Measurements from ENCODE around the gene SPECC1. TPM values are rescaled to one million over a fixed set of nuclear protein-coding genes. Genes with fewer than 3 reads are reported as not detected.
"Not testable (repeated sequence)": the region's sequence is repeated elsewhere in the genome, so short reads cannot be mapped to it uniquely, and the experiment has no call there.

The SPECC1 gene
- total and polyA plus RNA-seq, 2 donors: 7.6 to 9.3 TPM

DNA sequence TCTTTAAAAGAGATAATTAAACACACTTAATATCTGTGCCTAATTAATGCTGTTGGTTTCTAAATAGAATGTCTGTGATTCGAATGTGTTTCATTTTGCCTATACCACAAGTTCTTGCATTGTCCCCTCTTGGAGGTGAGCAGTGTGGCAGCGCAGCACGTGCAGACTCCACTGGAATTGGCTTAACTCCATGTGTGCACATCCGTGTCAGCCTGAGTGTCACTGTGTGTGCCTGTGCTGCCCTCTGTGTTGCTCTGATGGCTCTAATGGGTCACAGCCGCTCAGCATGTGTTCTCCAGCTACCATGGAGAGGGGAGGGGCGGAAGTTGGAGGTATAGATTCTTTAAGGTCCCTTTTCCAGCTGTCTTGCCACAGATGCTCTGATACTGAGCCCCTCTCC lies 226.6 kb downstream of the SPECC1 start:
- WGBS: 97% methylated on average over 6 of the region's 6 CpGs

DNA sequence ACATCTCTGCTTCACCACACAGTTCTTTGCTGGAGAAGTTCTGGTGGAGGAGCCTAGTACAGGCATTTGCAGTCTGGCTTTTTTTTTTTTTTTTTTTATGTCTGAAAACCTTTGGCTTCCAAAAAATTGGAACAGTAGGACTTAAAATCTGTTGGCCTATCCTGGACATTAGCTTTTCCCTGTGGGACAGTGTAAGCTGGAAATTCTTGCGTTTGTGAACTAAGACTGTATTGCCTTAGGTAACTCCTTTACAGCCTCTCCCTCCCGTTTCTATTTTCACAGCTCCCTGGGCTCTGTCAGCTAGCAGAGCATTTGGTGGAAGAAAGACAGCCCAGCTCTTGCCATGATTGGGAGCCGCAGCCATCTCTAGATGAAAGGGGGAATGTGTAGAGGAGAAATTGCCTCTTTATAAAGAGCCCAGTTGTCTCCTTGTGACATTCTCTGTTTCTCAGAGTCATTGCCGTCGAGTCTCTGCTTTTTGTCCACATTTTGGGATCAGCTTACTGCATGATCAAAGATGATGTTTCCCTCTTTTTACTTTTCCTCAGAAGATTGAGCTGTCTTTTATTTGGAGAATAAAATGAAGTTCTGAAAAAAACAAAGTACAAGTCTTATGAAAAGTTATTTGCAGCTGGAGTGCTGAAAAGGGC lies 227.5 kb downstream of the SPECC1 start:
- H3K4me1 ChIP-seq (ENCODE audit: control insufficient read depth in 2 of 2, insufficient read depth in 2 of 2, low read length in 2 of 2): no peaks in the 10 kb centered on the region
- no peak overlapping the region for H3K27ac ChIP-seq (ENCODE audit: low read depth in 1 of 2, low read length in 1 of 2)
- H3K9me3 ChIP-seq (ENCODE audit: control insufficient read depth in 2 of 2, insufficient read depth in 1 of 2, low read length in 1 of 2): no peaks in the 10 kb centered on the region
- peaks cover 0 to 3% of the 10 kb centered on the region in 2 donors for H3K36me3 ChIP-seq (ENCODE audit: control insufficient read depth in 2 of 2, insufficient read depth in 2 of 2, low read length in 1 of 2)
- 97% methylated on average over 5 of the region's 5 CpGs for WGBS
- DNase-seq (ENCODE audit: low read depth in 6 of 9, low spot score in 9 of 9): no peak
- no peak overlapping the region for H3K4me3 ChIP-seq (ENCODE audit: low read length in 2 of 2)
- H3K27me3 ChIP-seq (ENCODE audit: control insufficient read depth in 2 of 2, insufficient read depth in 1 of 2, low read length in 1 of 2): no peaks in the 10 kb centered on the region

More for the DNA sequence above, 226.6 kb downstream of the SPECC1 start:
- Histone ChIP-seq H3K27ac (ENCODE audit: low read depth in 1 of 2, low read length in 1 of 2) (no peak overlapping the region), H3K36me3 (ENCODE audit: control insufficient read depth in 2 of 2, insufficient read depth in 2 of 2, low read length in 1 of 2) (peaks cover 0 to 3% of the 10 kb centered on the region in 2 donors), H3K4me3 (ENCODE audit: low read length in 2 of 2) (no peak overlapping the region), H3K4me1 (ENCODE audit: control insufficient read depth in 2 of 2, insufficient read depth in 2 of 2, low read length in 2 of 2) (no peaks in the 10 kb centered on the region), H3K9me3 (ENCODE audit: control insufficient read depth in 2 of 2, insufficient read depth in 1 of 2, low read length in 1 of 2) (no peaks in the 10 kb centered on the region), H3K27me3 (ENCODE audit: control insufficient read depth in 2 of 2, insufficient read depth in 1 of 2, low read length in 1 of 2) (no peaks in the 10 kb centered on the region)
- DNase-seq (ENCODE audit: low read depth in 6 of 9, low spot score in 9 of 9): no peak

DNA sequence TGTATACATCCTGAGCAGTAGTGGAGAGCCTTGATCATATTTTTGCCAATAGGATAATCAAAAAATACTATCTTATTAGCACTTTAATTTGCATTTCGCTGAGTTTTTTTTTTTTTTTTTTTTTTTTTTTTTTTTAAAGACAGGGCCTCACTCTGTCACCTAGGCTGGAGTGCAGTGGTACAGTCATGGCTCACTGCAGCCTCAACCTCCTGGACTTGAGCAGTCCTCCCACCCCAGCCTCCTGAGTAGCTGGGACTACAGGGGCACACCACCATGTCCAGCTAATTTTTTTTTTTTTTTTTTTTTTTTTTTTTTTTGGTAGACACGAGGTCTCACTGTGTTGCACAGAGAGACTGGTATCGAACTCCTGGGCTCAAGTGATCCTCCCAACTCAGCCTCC lies 230.6 kb downstream of the SPECC1 start:
- not testable (repeated sequence) for H3K27ac ChIP-seq (ENCODE audit: low read depth in 1 of 2, low read length in 1 of 2)

DNA sequence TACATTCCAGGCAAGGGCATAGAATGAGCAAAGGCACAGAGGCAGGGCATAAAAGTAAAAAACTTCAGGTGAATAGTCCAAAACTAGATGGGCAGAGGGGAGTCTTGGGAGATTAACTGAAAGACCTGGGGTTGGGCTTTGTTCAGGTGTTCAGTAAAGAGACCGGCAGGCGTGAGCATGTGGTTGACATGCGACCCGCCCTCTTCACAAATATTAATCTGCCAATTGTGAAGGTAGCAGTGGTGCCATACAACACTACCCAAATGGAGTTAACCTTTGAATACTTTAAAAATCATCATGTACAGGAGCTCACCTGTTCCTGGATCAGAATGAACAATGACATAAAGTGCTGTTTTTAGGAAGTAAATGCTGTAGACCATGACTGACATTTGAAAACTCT lies 232.7 kb downstream of the SPECC1 start:
- Histone ChIP-seq H3K27me3 (ENCODE audit: control insufficient read depth in 2 of 2, insufficient read depth in 1 of 2, low read length in 1 of 2) (no peaks in the 10 kb centered on the region), H3K27ac (ENCODE audit: low read depth in 1 of 2, low read length in 1 of 2) (no peak overlapping the region), H3K9me3 (ENCODE audit: control insufficient read depth in 2 of 2, insufficient read depth in 1 of 2, low read length in 1 of 2) (no peaks in the 10 kb centered on the region), H3K36me3 (ENCODE audit: control insufficient read depth in 2 of 2, insufficient read depth in 2 of 2, low read length in 1 of 2) (no peaks in the 10 kb centered on the region), H3K4me3 (ENCODE audit: low read length in 2 of 2) (no peak overlapping the region), H3K4me1 (ENCODE audit: control insufficient read depth in 2 of 2, insufficient read depth in 2 of 2, low read length in 2 of 2) (peaks cover 0 to under 1% of the 10 kb centered on the region in 2 donors)
- 98% methylated on average over 4 of the region's 4 CpGs for WGBS
- no peak for DNase-seq (ENCODE audit: low read depth in 6 of 9, low spot score in 9 of 9)

More for the DNA sequence above, 230.6 kb downstream of the SPECC1 start:
- not testable (repeated sequence) for H3K27me3 ChIP-seq (ENCODE audit: control insufficient read depth in 2 of 2, insufficient read depth in 1 of 2, low read length in 1 of 2); H3K4me3 ChIP-seq (ENCODE audit: low read length in 2 of 2); H3K4me1 ChIP-seq (ENCODE audit: control insufficient read depth in 2 of 2, insufficient read depth in 2 of 2, low read length in 2 of 2); H3K36me3 ChIP-seq (ENCODE audit: control insufficient read depth in 2 of 2, insufficient read depth in 2 of 2, low read length in 1 of 2); H3K9me3 ChIP-seq (ENCODE audit: control insufficient read depth in 2 of 2, insufficient read depth in 1 of 2, low read length in 1 of 2); DNase-seq (ENCODE audit: low read depth in 6 of 9, low spot score in 9 of 9)
- WGBS: 96% methylated on average over 3 of the region's 3 CpGs

DNA sequence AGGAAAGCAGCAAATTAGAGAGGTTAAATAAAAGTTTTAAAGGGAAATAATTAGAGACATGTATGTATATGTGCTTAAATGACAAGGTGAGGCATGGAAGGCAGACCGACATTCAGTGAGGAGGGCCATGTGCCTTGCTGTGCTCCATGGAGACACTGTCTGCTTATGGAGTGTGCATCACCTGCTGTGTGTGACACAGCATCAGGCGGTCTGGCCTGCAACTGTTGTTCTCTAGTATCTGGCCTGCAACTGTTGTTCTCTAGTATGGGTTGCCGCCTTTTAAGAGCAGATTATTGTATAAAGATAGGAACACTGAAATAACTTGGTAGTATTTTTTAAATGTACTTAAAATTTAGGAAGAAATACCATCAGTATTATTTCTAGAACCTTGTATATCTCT lies 233.1 kb downstream of the SPECC1 start:
- Histone ChIP-seq H3K9me3 (ENCODE audit: control insufficient read depth in 2 of 2, insufficient read depth in 1 of 2, low read length in 1 of 2) (no peaks in the 10 kb centered on the region), H3K36me3 (ENCODE audit: control insufficient read depth in 2 of 2, insufficient read depth in 2 of 2, low read length in 1 of 2) (no peaks in the 10 kb centered on the region), H3K4me3 (ENCODE audit: low read length in 2 of 2) (no peak overlapping the region), H3K27ac (ENCODE audit: low read depth in 1 of 2, low read length in 1 of 2) (no peak overlapping the region), H3K27me3 (ENCODE audit: control insufficient read depth in 2 of 2, insufficient read depth in 1 of 2, low read length in 1 of 2) (no peaks in the 10 kb centered on the region), H3K4me1 (ENCODE audit: control insufficient read depth in 2 of 2, insufficient read depth in 2 of 2, low read length in 2 of 2) (peaks cover 2 to 4% of the 10 kb centered on the region in 2 donors)
- WGBS: 98% methylated on average over 3 of the region's 3 CpGs
- no peak for DNase-seq (ENCODE audit: low read depth in 6 of 9, low spot score in 9 of 9)

DNA sequence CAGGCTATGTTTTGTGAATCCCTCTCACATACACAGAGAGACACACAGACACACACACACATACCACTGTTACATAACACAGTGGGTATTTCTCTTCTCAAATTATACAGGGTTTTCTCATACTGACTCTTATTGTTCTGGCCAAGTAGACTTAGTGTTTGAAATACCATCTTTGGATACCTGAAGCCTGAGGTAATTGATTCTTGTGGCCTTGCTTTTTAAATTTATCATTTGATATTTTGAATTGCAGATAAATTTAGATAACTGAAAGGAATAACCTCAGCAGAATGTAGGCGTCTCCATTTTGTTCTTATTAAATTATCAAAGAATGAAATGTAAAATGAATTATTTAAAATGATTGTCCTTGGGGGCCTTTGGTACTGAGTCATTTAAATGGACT lies 234.4 kb downstream of the SPECC1 start:
- H3K4me1 ChIP-seq (ENCODE audit: control insufficient read depth in 2 of 2, insufficient read depth in 2 of 2, low read length in 2 of 2): peaks cover 2 to 4% of the 10 kb centered on the region in 2 donors
- DNase-seq (ENCODE audit: low read depth in 6 of 9, low spot score in 9 of 9): no peak
- WGBS: 96% methylated on average over 1 of the region's 1 CpG
- H3K27me3 ChIP-seq (ENCODE audit: control insufficient read depth in 2 of 2, insufficient read depth in 1 of 2, low read length in 1 of 2): no peaks in the 10 kb centered on the region
- H3K9me3 ChIP-seq (ENCODE audit: control insufficient read depth in 2 of 2, insufficient read depth in 1 of 2, low read length in 1 of 2): no peaks in the 10 kb centered on the region
- H3K36me3 ChIP-seq (ENCODE audit: control insufficient read depth in 2 of 2, insufficient read depth in 2 of 2, low read length in 1 of 2): no peaks in the 10 kb centered on the region
- no peak overlapping the region for H3K27ac ChIP-seq (ENCODE audit: low read depth in 1 of 2, low read length in 1 of 2)
- H3K4me3 ChIP-seq (ENCODE audit: low read length in 2 of 2): no peak overlapping the region

DNA sequence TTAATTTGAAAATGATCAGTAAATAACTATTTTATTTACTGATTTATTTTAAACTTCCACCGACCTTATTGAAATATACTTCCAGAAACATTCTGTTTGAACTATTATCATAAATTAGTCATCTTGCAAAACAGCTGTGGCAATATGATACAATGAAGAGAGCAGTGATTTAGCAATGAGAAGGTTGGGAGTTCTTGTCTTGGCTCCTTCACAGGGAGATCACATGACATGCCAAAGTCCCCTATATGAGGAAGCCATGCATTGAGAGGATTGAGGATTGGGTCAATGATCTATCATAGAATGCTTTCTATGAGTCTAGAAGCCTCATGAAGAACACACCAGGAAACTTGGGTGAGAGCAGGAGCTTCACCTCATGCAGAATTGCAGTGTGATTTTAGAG lies 235.5 kb downstream of the SPECC1 start:
- H3K27me3 ChIP-seq (ENCODE audit: control insufficient read depth in 2 of 2, insufficient read depth in 1 of 2, low read length in 1 of 2): no peaks in the 10 kb centered on the region
- H3K4me3 ChIP-seq (ENCODE audit: low read length in 2 of 2): no peak overlapping the region
- no peaks in the 10 kb centered on the region for H3K36me3 ChIP-seq (ENCODE audit: control insufficient read depth in 2 of 2, insufficient read depth in 2 of 2, low read length in 1 of 2)
- peaks cover 2 to 4% of the 10 kb centered on the region in 2 donors for H3K4me1 ChIP-seq (ENCODE audit: control insufficient read depth in 2 of 2, insufficient read depth in 2 of 2, low read length in 2 of 2)
- peaks cover 0 to 3% of the 10 kb centered on the region in 2 donors for H3K9me3 ChIP-seq (ENCODE audit: control insufficient read depth in 2 of 2, insufficient read depth in 1 of 2, low read length in 1 of 2)
- no peak for DNase-seq (ENCODE audit: low read depth in 6 of 9, low spot score in 9 of 9)
- 96% methylated on average over 1 of the region's 1 CpG for WGBS
- no peak overlapping the region for H3K27ac ChIP-seq (ENCODE audit: low read depth in 1 of 2, low read length in 1 of 2)

DNA sequence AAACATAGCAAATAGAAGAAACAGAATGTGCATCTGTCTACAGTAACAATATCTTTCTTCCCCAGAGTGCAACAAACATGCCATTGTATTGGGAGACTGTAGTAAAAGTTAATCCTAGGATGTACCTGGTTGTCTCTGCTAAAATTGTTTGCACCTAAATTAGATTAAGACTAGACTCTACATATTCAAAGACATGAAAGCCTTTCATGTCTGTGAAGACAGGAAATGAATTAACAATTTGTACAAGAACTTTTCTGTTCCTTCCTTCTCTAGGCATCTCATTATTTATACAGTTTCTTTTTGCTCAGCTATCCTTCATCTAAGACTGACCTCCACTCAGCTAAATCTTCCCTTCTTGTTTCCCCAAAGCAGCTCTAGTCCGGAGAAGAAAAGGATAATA lies 237.5 kb downstream of the SPECC1 start:
- H3K9me3 ChIP-seq (ENCODE audit: control insufficient read depth in 2 of 2, insufficient read depth in 1 of 2, low read length in 1 of 2): peaks cover 0 to 3% of the 10 kb centered on the region in 2 donors
- WGBS: 97% methylated on average over 1 of the region's 1 CpG
- no peak overlapping the region for H3K4me3 ChIP-seq (ENCODE audit: low read length in 2 of 2)
- H3K27ac ChIP-seq (ENCODE audit: low read depth in 1 of 2, low read length in 1 of 2): no peak overlapping the region
- no peaks in the 10 kb centered on the region for H3K27me3 ChIP-seq (ENCODE audit: control insufficient read depth in 2 of 2, insufficient read depth in 1 of 2, low read length in 1 of 2)
- DNase-seq (ENCODE audit: low read depth in 6 of 9, low spot score in 9 of 9): peak in 1 of 9 donors; percentile 28
- H3K36me3 ChIP-seq (ENCODE audit: control insufficient read depth in 2 of 2, insufficient read depth in 2 of 2, low read length in 1 of 2): no peaks in the 10 kb centered on the region
- peaks cover 2 to 4% of the 10 kb centered on the region in 2 donors for H3K4me1 ChIP-seq (ENCODE audit: control insufficient read depth in 2 of 2, insufficient read depth in 2 of 2, low read length in 2 of 2)

DNA sequence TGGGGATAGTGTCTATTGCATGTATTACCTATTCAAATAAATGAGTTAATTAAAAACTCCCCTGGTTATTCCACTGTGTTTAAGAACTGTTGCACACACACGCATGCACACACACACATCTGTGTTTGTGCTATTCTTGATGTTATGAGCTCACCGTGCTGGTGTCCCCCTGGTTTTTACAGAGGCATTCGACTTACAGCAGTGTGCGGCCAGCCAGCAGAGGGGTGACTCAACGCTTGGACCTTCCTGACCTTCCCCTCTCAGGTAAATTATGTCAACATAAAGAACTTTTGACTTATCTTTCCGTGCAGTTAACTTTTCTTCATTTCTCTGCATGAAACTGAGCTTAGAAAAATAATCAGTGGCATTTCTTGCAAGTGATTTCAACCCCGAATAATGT lies 244.2 kb downstream of the SPECC1 start:
- peaks cover 0 to 3% of the 10 kb centered on the region in 2 donors for H3K4me1 ChIP-seq (ENCODE audit: control insufficient read depth in 2 of 2, insufficient read depth in 2 of 2, low read length in 2 of 2)
- peaks cover 0 to 3% of the 10 kb centered on the region in 2 donors for H3K9me3 ChIP-seq (ENCODE audit: control insufficient read depth in 2 of 2, insufficient read depth in 1 of 2, low read length in 1 of 2)
- DNase-seq (ENCODE audit: low read depth in 6 of 9, low spot score in 9 of 9): no peak
- H3K27me3 ChIP-seq (ENCODE audit: control insufficient read depth in 2 of 2, insufficient read depth in 1 of 2, low read length in 1 of 2): no peaks in the 10 kb centered on the region
- H3K36me3 ChIP-seq (ENCODE audit: control insufficient read depth in 2 of 2, insufficient read depth in 2 of 2, low read length in 1 of 2): no peaks in the 10 kb centered on the region
- no peak overlapping the region for H3K4me3 ChIP-seq (ENCODE audit: low read length in 2 of 2)
- WGBS: 97% methylated on average over 7 of the region's 7 CpGs
- no peak overlapping the region for H3K27ac ChIP-seq (ENCODE audit: low read depth in 1 of 2, low read length in 1 of 2)
